ENCODE data around the gene KRT14.
"Not testable (repeated sequence)": the region's sequence is repeated elsewhere in the genome, so short reads cannot be mapped to it uniquely, and the experiment has no call there.

KRT14 gene

GRCh38 chr17:41578971-41579370 lies 7.7 kb downstream of the KRT14 start:
- Histone ChIP-seq H3K9me3 (ENCODE audit: control insufficient read depth in 5 of 5, low read length in 5 of 5) (no peaks in the 10 kb centered on the region), H3K36me3 (ENCODE audit: control insufficient read depth in 5 of 5, insufficient read depth in 5 of 5, low read length in 5 of 5) (no peaks in the 10 kb centered on the region), H3K4me1 (ENCODE audit: control insufficient read depth in 5 of 5, insufficient read depth in 5 of 5, low read length in 5 of 5) (peaks cover 3 to 33% (median 24%) of the 10 kb centered on the region in 5 donors), H3K9ac (ENCODE audit: low read length in 5 of 5) (no peak overlapping the region), H3K27ac (ENCODE audit: low read depth, low read length) (no peak overlapping the region), H3K27me3 (ENCODE audit: control insufficient read depth in 5 of 5, insufficient read depth in 4 of 5, low read length in 5 of 5) (peaks cover 0 to 8% (median 3%) of the 10 kb centered on the region in 5 donors), H3K4me3 (ENCODE audit: low read depth in 1 of 5, low read length in 5 of 5) (no peak overlapping the region)

GRCh38 chr17:41578538-41578937 lies 8.2 kb downstream of the KRT14 start:
- no peak overlapping the region for H3K27ac ChIP-seq (ENCODE audit: low read depth, low read length)
- no peak overlapping the region for H3K4me3 ChIP-seq (ENCODE audit: low read depth in 1 of 5, low read length in 5 of 5)
- H3K36me3 ChIP-seq (ENCODE audit: control insufficient read depth in 5 of 5, insufficient read depth in 5 of 5, low read length in 5 of 5) = no peaks in the 10 kb centered on the region
- peaks cover 0 to 8% (median 3%) of the 10 kb centered on the region in 5 donors for H3K27me3 ChIP-seq (ENCODE audit: control insufficient read depth in 5 of 5, insufficient read depth in 4 of 5, low read length in 5 of 5)
- no peaks in the 10 kb centered on the region for H3K9me3 ChIP-seq (ENCODE audit: control insufficient read depth in 5 of 5, low read length in 5 of 5)
- peaks cover under 1 to 30% (median 22%) of the 10 kb centered on the region in 5 donors for H3K4me1 ChIP-seq (ENCODE audit: control insufficient read depth in 5 of 5, insufficient read depth in 5 of 5, low read length in 5 of 5)
- H3K9ac ChIP-seq (ENCODE audit: low read length in 5 of 5) = no peak overlapping the region

GRCh38 chr17:41576740-41577139 lies 10.0 kb downstream of the KRT14 start:
- not testable (repeated sequence) for H3K9ac ChIP-seq (ENCODE audit: low read length in 5 of 5); H3K4me3 ChIP-seq (ENCODE audit: low read depth in 1 of 5, low read length in 5 of 5); H3K36me3 ChIP-seq (ENCODE audit: control insufficient read depth in 5 of 5, insufficient read depth in 5 of 5, low read length in 5 of 5); H3K9me3 ChIP-seq (ENCODE audit: control insufficient read depth in 5 of 5, low read length in 5 of 5); H3K27ac ChIP-seq (ENCODE audit: low read depth, low read length)
- Histone ChIP-seq H3K4me1 (ENCODE audit: control insufficient read depth in 5 of 5, insufficient read depth in 5 of 5, low read length in 5 of 5) (peaks cover 0 to 13% (median 7%) of the 10 kb centered on the region in 5 donors), H3K27me3 (ENCODE audit: control insufficient read depth in 5 of 5, insufficient read depth in 4 of 5, low read length in 5 of 5) (peaks cover 0 to 15% (median 11%) of the 10 kb centered on the region in 5 donors)

GRCh38 chr17:41575336-41575735 lies 11.4 kb downstream of the KRT14 start:
- peaks cover 0 to 12% (median 7%) of the 10 kb centered on the region in 5 donors for H3K4me1 ChIP-seq (ENCODE audit: control insufficient read depth in 5 of 5, insufficient read depth in 5 of 5, low read length in 5 of 5)
- H3K27ac ChIP-seq (ENCODE audit: low read depth, low read length) = no peak overlapping the region
- peaks cover 0 to 15% (median 11%) of the 10 kb centered on the region in 5 donors for H3K27me3 ChIP-seq (ENCODE audit: control insufficient read depth in 5 of 5, insufficient read depth in 4 of 5, low read length in 5 of 5)
- no peaks in the 10 kb centered on the region for H3K9me3 ChIP-seq (ENCODE audit: control insufficient read depth in 5 of 5, low read length in 5 of 5)
- no peaks in the 10 kb centered on the region for H3K36me3 ChIP-seq (ENCODE audit: control insufficient read depth in 5 of 5, insufficient read depth in 5 of 5, low read length in 5 of 5)
- no peak overlapping the region for H3K9ac ChIP-seq (ENCODE audit: low read length in 5 of 5)
- no peak overlapping the region for H3K4me3 ChIP-seq (ENCODE audit: low read depth in 1 of 5, low read length in 5 of 5)

- Histone ChIP-seq H3K27me3 (ENCODE audit: control insufficient read depth in 5 of 5, insufficient read depth in 4 of 5, low read length in 5 of 5) (peaks cover 0 to 15% (median 11%) of the 10 kb centered on the region in 5 donors), H3K4me3 (ENCODE audit: low read depth in 1 of 5, low read length in 5 of 5) (no peak within 1 kb of the TSS)
These were observed 14.9 kb downstream of the KRT14 start, which contains the start of gene KRT9 for GRCh38 chr17:41571561-41572434. KRT9 (minus strand) TSS chr17:41572059; CDS start chr17:41571992, 67 bp downstream.

GRCh38 chr17:41567317-41567716 lies 19.4 kb downstream of the KRT14 start:
- H3K4me3 ChIP-seq (ENCODE audit: low read depth in 1 of 5, low read length in 5 of 5) = no peak overlapping the region
- peaks cover 0 to 5% (median under 1%) of the 10 kb centered on the region in 5 donors for H3K27me3 ChIP-seq (ENCODE audit: control insufficient read depth in 5 of 5, insufficient read depth in 4 of 5, low read length in 5 of 5)
- no peak overlapping the region for H3K9ac ChIP-seq (ENCODE audit: low read length in 5 of 5)
- H3K36me3 ChIP-seq (ENCODE audit: control insufficient read depth in 5 of 5, insufficient read depth in 5 of 5, low read length in 5 of 5) = no peaks in the 10 kb centered on the region
- H3K27ac ChIP-seq (ENCODE audit: low read depth, low read length) = no peak overlapping the region
- peaks cover 0 to 6% (median 4%) of the 10 kb centered on the region in 5 donors for H3K4me1 ChIP-seq (ENCODE audit: control insufficient read depth in 5 of 5, insufficient read depth in 5 of 5, low read length in 5 of 5)
- H3K9me3 ChIP-seq (ENCODE audit: control insufficient read depth in 5 of 5, low read length in 5 of 5) = peaks cover 0 to 6% (median 0%) of the 10 kb centered on the region in 5 donors

More at GRCh38 chr17:41571561-41572434, 14.9 kb downstream of the KRT14 start, which contains the start of gene KRT9:
- peaks cover 0 to 6% (median 0%) of the 10 kb centered on the region in 5 donors for H3K9me3 ChIP-seq (ENCODE audit: control insufficient read depth in 5 of 5, low read length in 5 of 5)
- no peaks in the 10 kb centered on the region for H3K36me3 ChIP-seq (ENCODE audit: control insufficient read depth in 5 of 5, insufficient read depth in 5 of 5, low read length in 5 of 5)
- H3K4me1 ChIP-seq (ENCODE audit: control insufficient read depth in 5 of 5, insufficient read depth in 5 of 5, low read length in 5 of 5) = no peaks in the 10 kb centered on the region
- H3K27ac ChIP-seq (ENCODE audit: low read depth, low read length) = no peak within 1 kb of the TSS
- H3K9ac ChIP-seq (ENCODE audit: low read length in 5 of 5) = no peak within 1 kb of the TSS

GRCh38 chr17:41565338-41565737 lies 21.4 kb downstream of the KRT14 start:
- H3K36me3 ChIP-seq (ENCODE audit: control insufficient read depth in 5 of 5, insufficient read depth in 5 of 5, low read length in 5 of 5) = no peaks in the 10 kb centered on the region
- no peak overlapping the region for H3K9ac ChIP-seq (ENCODE audit: low read length in 5 of 5)
- peaks cover 0 to 6% (median 0%) of the 10 kb centered on the region in 5 donors for H3K9me3 ChIP-seq (ENCODE audit: control insufficient read depth in 5 of 5, low read length in 5 of 5)
- H3K27ac ChIP-seq (ENCODE audit: low read depth, low read length) = no peak overlapping the region
- no peak overlapping the region for H3K4me3 ChIP-seq (ENCODE audit: low read depth in 1 of 5, low read length in 5 of 5)
- H3K4me1 ChIP-seq (ENCODE audit: control insufficient read depth in 5 of 5, insufficient read depth in 5 of 5, low read length in 5 of 5) = peaks cover 0 to 6% (median 4%) of the 10 kb centered on the region in 5 donors
- H3K27me3 ChIP-seq (ENCODE audit: control insufficient read depth in 5 of 5, insufficient read depth in 4 of 5, low read length in 5 of 5) = peaks cover 0 to 4% (median 0%) of the 10 kb centered on the region in 5 donors

- peaks cover 0 to 6% (median 0%) of the 10 kb centered on the region in 5 donors for H3K27me3 ChIP-seq (ENCODE audit: control insufficient read depth in 5 of 5, insufficient read depth in 4 of 5, low read length in 5 of 5)
- no peak overlapping the region for H3K27ac ChIP-seq (ENCODE audit: low read depth, low read length)
- H3K36me3 ChIP-seq (ENCODE audit: control insufficient read depth in 5 of 5, insufficient read depth in 5 of 5, low read length in 5 of 5) = no peaks in the 10 kb centered on the region
- H3K4me1 ChIP-seq (ENCODE audit: control insufficient read depth in 5 of 5, insufficient read depth in 5 of 5, low read length in 5 of 5) = peaks cover 0 to 6% (median 4%) of the 10 kb centered on the region in 5 donors
- no peak overlapping the region for H3K4me3 ChIP-seq (ENCODE audit: low read depth in 1 of 5, low read length in 5 of 5)
- H3K9me3 ChIP-seq (ENCODE audit: control insufficient read depth in 5 of 5, low read length in 5 of 5) = peaks cover 0 to 6% (median 0%) of the 10 kb centered on the region in 5 donors
- no peak overlapping the region for H3K9ac ChIP-seq (ENCODE audit: low read length in 5 of 5)
These were observed 23.0 kb downstream of the KRT14 start for GRCh38 chr17:41563607-41564170.

- no peaks in the 10 kb centered on the region for H3K36me3 ChIP-seq (ENCODE audit: control insufficient read depth in 5 of 5, insufficient read depth in 5 of 5, low read length in 5 of 5)
- H3K27ac ChIP-seq (ENCODE audit: low read depth, low read length) = no peak overlapping the region
- no peaks in the 10 kb centered on the region for H3K9me3 ChIP-seq (ENCODE audit: control insufficient read depth in 5 of 5, low read length in 5 of 5)
- H3K27me3 ChIP-seq (ENCODE audit: control insufficient read depth in 5 of 5, insufficient read depth in 4 of 5, low read length in 5 of 5) = peaks cover 0 to 6% (median 0%) of the 10 kb centered on the region in 5 donors
- H3K9ac ChIP-seq (ENCODE audit: low read length in 5 of 5) = no peak overlapping the region
- peaks cover 0 to 6% (median 4%) of the 10 kb centered on the region in 5 donors for H3K4me1 ChIP-seq (ENCODE audit: control insufficient read depth in 5 of 5, insufficient read depth in 5 of 5, low read length in 5 of 5)
- H3K4me3 ChIP-seq (ENCODE audit: low read depth in 1 of 5, low read length in 5 of 5) = no peak overlapping the region
These were observed 25.1 kb downstream of the KRT14 start for GRCh38 chr17:41561554-41561953.

GRCh38 chr17:41559548-41559947 lies 27.1 kb downstream of the KRT14 start:
- H3K36me3 ChIP-seq (ENCODE audit: control insufficient read depth in 5 of 5, insufficient read depth in 5 of 5, low read length in 5 of 5) = no peaks in the 10 kb centered on the region
- peaks cover 0 to 7% (median 0%) of the 10 kb centered on the region in 5 donors for H3K27me3 ChIP-seq (ENCODE audit: control insufficient read depth in 5 of 5, insufficient read depth in 4 of 5, low read length in 5 of 5)
- no peaks in the 10 kb centered on the region for H3K9me3 ChIP-seq (ENCODE audit: control insufficient read depth in 5 of 5, low read length in 5 of 5)
- H3K4me3 ChIP-seq (ENCODE audit: low read depth in 1 of 5, low read length in 5 of 5) = no peak overlapping the region
- H3K4me1 ChIP-seq (ENCODE audit: control insufficient read depth in 5 of 5, insufficient read depth in 5 of 5, low read length in 5 of 5) = peaks cover 0 to 15% (median 4%) of the 10 kb centered on the region in 5 donors
- H3K27ac ChIP-seq (ENCODE audit: low read depth, low read length) = no peak overlapping the region
- H3K9ac ChIP-seq (ENCODE audit: low read length in 5 of 5) = no peak overlapping the region

All from subcutaneous abdominal adipose tissue (tissue), 5 donors.